ENCODE measurements around the gene GFER.
"Not testable (repeated sequence)": the region's sequence is repeated elsewhere in the genome, so short reads cannot be mapped to it uniquely, and the experiment has no call there.

Gene GFER

GRCh38 chr16:1957434-1958142 lies 26.4 kb upstream of the GFER start:
- in situ Hi-C loops (cut with MboI; ENCODE audit: low sequenced_read_pairs) = not testable (repeated sequence)

GRCh38 chr16:1958143-1958491 lies 25.9 kb upstream of the GFER start:
- in situ Hi-C loops (cut with MboI; ENCODE audit: low sequenced_read_pairs) = not testable (repeated sequence)

GRCh38 chr16:1958715-1959268 lies 25.2 kb upstream of the GFER start:
- in situ Hi-C loops (cut with MboI; ENCODE audit: low sequenced_read_pairs) = no loop called here

GRCh38 chr16:1959269-1960039 lies 24.5 kb upstream of the GFER start, which contains the start of gene NDUFB10:
TSS of gene NDUFB10 (plus strand) at chr16:1959538. CDS start at chr16:1959625, 87 bp downstream.
- in situ Hi-C loops (cut with MboI; ENCODE audit: low sequenced_read_pairs) = no loop called here

GRCh38 chr16:1960665-1961630 lies 23.0 kb upstream of the GFER start:
- in situ Hi-C loops (cut with MboI; ENCODE audit: low sequenced_read_pairs) = no loop called here

GRCh38 chr16:1961651-1962067 lies 22.3 kb upstream of the GFER start:
- in situ Hi-C loops (cut with MboI; ENCODE audit: low sequenced_read_pairs) = no loop called here

GRCh38 chr16:1962161-1963153 lies 21.5 kb upstream of the GFER start:
- in situ Hi-C loops (cut with MboI; ENCODE audit: low sequenced_read_pairs) = not testable (repeated sequence)

GRCh38 chr16:1963806-1964505 lies 20.0 kb upstream of the GFER start:
- in situ Hi-C loops (cut with MboI; ENCODE audit: low sequenced_read_pairs) = no loop called here

- in situ Hi-C loops (cut with MboI; ENCODE audit: low sequenced_read_pairs) = no loop called here
Measured at GRCh38 chr16:1964506-1965395, 19.2 kb upstream of the GFER start, which contains the start of gene RPS2. TSS of gene RPS2 (minus strand) at chr16:1964826. CDS start at chr16:1964625, 201 bp downstream.

- in situ Hi-C loops (cut with MboI; ENCODE audit: low sequenced_read_pairs) = no loop called here
Measured at GRCh38 chr16:1965396-1966001, 18.5 kb upstream of the GFER start.

GRCh38 chr16:1966460-1966859 lies 17.5 kb upstream of the GFER start, which contains the start of gene RNF151:
TSS of gene RNF151 (plus strand) at chr16:1966856. CDS start at chr16:1966882, 26 bp downstream.
- in situ Hi-C loops (cut with MboI; ENCODE audit: low sequenced_read_pairs) = no loop called here

- in situ Hi-C loops (cut with MboI; ENCODE audit: low sequenced_read_pairs) = no loop called here
Measured at GRCh38 chr16:1968146-1968953, 15.6 kb upstream of the GFER start.

GRCh38 chr16:1971796-1972489 lies 12.1 kb upstream of the GFER start, which contains the start of gene TBL3:
TSS of gene TBL3 (plus strand) at chr16:1972053. CDS start at chr16:1972165, 112 bp downstream.
- in situ Hi-C loops (cut with MboI; ENCODE audit: low sequenced_read_pairs) = no loop called here

GRCh38 chr16:1972490-1972877 lies 11.5 kb upstream of the GFER start:
- in situ Hi-C loops (cut with MboI; ENCODE audit: low sequenced_read_pairs) = no loop called here

- in situ Hi-C loops (cut with MboI; ENCODE audit: low sequenced_read_pairs) = no loop called here
Measured at GRCh38 chr16:1973461-1974156, 10.4 kb upstream of the GFER start.
